GM12865 (cell line): Measurements from ENCODE around the gene ASB10.

ENCODE experiments used
- DNase-seq: peaks from one replicate; pipeline ENCODE4 v3.0.0; 2010; ENCODE audit warnings: low read depth
- H3K4me3 ChIP-seq: 2 replicates; pipeline ENCODE4 v1.5.1; 2011; ENCODE audit warnings: mild to moderate bottlenecking, low read depth, low read length, control low read depth
- CTCF ChIP-seq: IDR thresholded peaks from 2 replicates; pipeline ENCODE4 v1.5.1; 2011; ENCODE audit warnings: low read length, control low read depth, low read depth, inconsistent platforms; ENCODE audit not compliant: insufficient read depth; ENCODE audit errors: missing control alignments

Gene ASB10

GRCh38 chr7:151141311-151141854, 45.7 kb downstream of the ASB10 start:
- no peak for DNase-seq
- no peak for TF ChIP-seq CTCF
- no peak overlapping the region for H3K4me3 ChIP-seq

- no peak for DNase-seq
- H3K4me3 ChIP-seq: no peak overlapping the region
- TF ChIP-seq CTCF: no peak
Observed at GRCh38 chr7:151140826-151141225, 46.2 kb downstream of the ASB10 start.

GRCh38 chr7:151139791-151140190, 47.3 kb downstream of the ASB10 start:
- TF ChIP-seq CTCF: no peak
- DNase-seq: no peak
- no peak overlapping the region for H3K4me3 ChIP-seq

- no peak for TF ChIP-seq CTCF
- DNase-seq: no peak
- no peak overlapping the region for H3K4me3 ChIP-seq
Observed at GRCh38 chr7:151139071-151139790, 47.8 kb downstream of the ASB10 start.

GRCh38 chr7:151138153-151138851, 48.7 kb downstream of the ASB10 start:
- TF ChIP-seq CTCF: no peak
- no peak for DNase-seq
- no peak overlapping the region for H3K4me3 ChIP-seq

GRCh38 chr7:151137791-151138152, 49.3 kb downstream of the ASB10 start:
- no peak overlapping the region for H3K4me3 ChIP-seq

More at GRCh38 chr7:151137791-151138152, 49.3 kb downstream of the ASB10 start:
- no peak for TF ChIP-seq CTCF
- no peak for DNase-seq
